Caco-2 (cell line): ENCODE results near the gene ABCA13. TPM values are rescaled to one million over a fixed set of nuclear protein-coding genes. Genes with fewer than 3 reads are reported as not detected.

Source experiments
- BruUV-seq: library from RNA; stranded (reverse); fragments of 400-500 nt; replicated peaks from 2 replicates; lab custom pipeline; 2021; lab: Mats Ljungman, UMichigan
- CTCF ChIA-PET: fragments of 300-600 bp; sonication (Branson Sonifier 250); formaldehyde crosslinking; loops from one replicate; lab custom pipeline; 2022; ENCODE audit warnings: antibody characterized with exemption; lab: Charles Lee
- POLR2A ChIA-PET: fragments of 300-600 bp; sonication (Branson Sonifier 250); formaldehyde crosslinking; loops from one replicate; lab custom pipeline; 2022; ENCODE audit warnings: antibody characterized with exemption; lab: Charles Lee
- DNase-seq, 2 experiments: peaks; one replicate each; pipeline versions ENCODE4 v3.0.0 to v3.0.0-alpha.2; 2020 to 2022
- H3K27me3 ChIP-seq: replicated peaks from 2 replicates; pipeline ENCODE4 v1.6.0; 2011; ENCODE audit warnings: low read length; ENCODE audit not compliant: control insufficient read depth, insufficient read depth
- H3K36me3 ChIP-seq: 2 replicates; pipeline ENCODE4 v1.5.1; 2011; ENCODE audit warnings: low read length; ENCODE audit not compliant: control insufficient read depth, insufficient read depth
- H3K4me1 ChIP-seq: fragments of 250-450 bp; sonication (Bioruptor Pico); 2 replicates; pipeline ENCODE4 v1.5.1; 2020; ENCODE audit warnings: mild to moderate bottlenecking
- H3K4me3 ChIP-seq: 2 replicates; pipeline ENCODE4 v1.5.1; 2011; ENCODE audit warnings: low read depth, mild to moderate bottlenecking, control low read depth, low read length
- H3K9me3 ChIP-seq: fragments of 250-450 bp; sonication (Bioruptor Pico); 2 replicates; pipeline ENCODE4 v1.5.1; 2020; ENCODE audit warnings: mild to moderate bottlenecking, moderate library complexity
- H3K27ac Mint-ChIP-seq: one replicate; pipeline ENCODE4 v1.8.0; 2022; ENCODE audit warnings: mixed read lengths; ENCODE audit not compliant: unreplicated experiment
- H3K27me3 Mint-ChIP-seq: one replicate; pipeline ENCODE4 v1.8.0; 2022; ENCODE audit warnings: mixed read lengths; ENCODE audit not compliant: insufficient read depth, unreplicated experiment
- H3K36me3 Mint-ChIP-seq: one replicate; pipeline ENCODE4 v1.8.0; 2022; ENCODE audit warnings: mild to moderate bottlenecking, mixed read lengths; ENCODE audit not compliant: insufficient read depth, unreplicated experiment
- H3K4me1 Mint-ChIP-seq: one replicate; pipeline ENCODE4 v1.8.0; 2022; ENCODE audit warnings: low read depth, mixed read lengths; ENCODE audit not compliant: unreplicated experiment
- H3K4me3 Mint-ChIP-seq: one replicate; pipeline ENCODE4 v1.8.0; 2022; ENCODE audit warnings: mild to moderate bottlenecking, moderate library complexity, mixed read lengths; ENCODE audit not compliant: unreplicated experiment
- H3K9me3 Mint-ChIP-seq: one replicate; pipeline ENCODE4 v1.8.0; 2022; ENCODE audit warnings: mixed read lengths; ENCODE audit not compliant: unreplicated experiment
- intact Hi-C: fragments of 100-400 bp; cut with micrococcal nuclease; formaldehyde crosslinking; loops from one replicate; pipeline ENCODE4 v1.10.0; 2022; ENCODE audit not compliant: unreplicated experiment
- total RNA-seq: library from RNA; stranded (reverse); gene quantifications from 2 replicates; pipeline ENCODE4 v1.2.3, GENCODE V29; 2022
- TF ChIP-seq, protein P1 (sequence below), 2 experiments: fragments of 200-600 bp in 1 of 2; IDR thresholded peaks; 1 replicate in 1 of 2; 2 replicates in 1 of 2; pipeline versions ENCODE4 v1.5.1 to v1.8.0; 2011 to 2022; ENCODE audit warnings: antibody characterized with exemption in 1 of 2, control low read depth in 1 of 2, inconsistent platforms in 1 of 2, low read depth in 1 of 2, low read length in 1 of 2, mild to moderate bottlenecking in 1 of 2, moderate library complexity in 1 of 2; ENCODE audit not compliant: insufficient read depth in 1 of 2, severe bottlenecking in 1 of 2, unreplicated experiment in 1 of 2

The ABCA13 gene
- total RNA-seq, 1 experiment from 2014 or later: 0.07 TPM

DNA sequence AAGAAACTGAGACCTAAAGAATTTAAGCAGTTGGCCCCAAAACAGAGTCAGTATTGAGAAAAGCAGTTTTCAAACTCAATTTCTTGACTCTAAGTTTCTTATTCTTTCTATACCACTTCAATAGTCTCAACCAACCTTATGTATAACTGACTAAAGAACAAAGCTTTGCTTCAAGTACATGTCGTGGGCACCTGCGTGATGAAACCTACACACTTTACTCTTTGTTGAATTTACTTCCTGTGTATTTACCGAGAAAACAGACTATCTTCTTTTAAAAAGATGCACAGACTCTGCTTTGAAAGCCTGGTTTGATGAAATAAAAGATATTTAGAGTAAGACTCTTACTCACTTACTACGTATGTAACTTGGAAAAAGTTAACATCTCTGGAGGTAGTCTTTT, 455.9 kb downstream of the ABCA13 start:
- Histone ChIP-seq H3K9me3 (no peaks in the 10 kb centered on the region), H3K36me3 (no peaks in the 10 kb centered on the region), H3K4me1 (no peaks in the 10 kb centered on the region), H3K4me3 (no peak overlapping the region), H3K27me3 (no peaks in the 10 kb centered on the region)
- no peaks in the 10 kb centered on the region for H3K36me3 Mint-ChIP-seq
- CTCF ChIA-PET: no interaction called here
- H3K27ac Mint-ChIP-seq: no peak overlapping the region
- H3K27me3 Mint-ChIP-seq: peaks cover 16% of the 10 kb centered on the region
- no peak for DNase-seq
- intact Hi-C loops: no loop called here
- no peaks in the 10 kb centered on the region for H3K9me3 Mint-ChIP-seq
- TF ChIP-seq, protein P1, sequence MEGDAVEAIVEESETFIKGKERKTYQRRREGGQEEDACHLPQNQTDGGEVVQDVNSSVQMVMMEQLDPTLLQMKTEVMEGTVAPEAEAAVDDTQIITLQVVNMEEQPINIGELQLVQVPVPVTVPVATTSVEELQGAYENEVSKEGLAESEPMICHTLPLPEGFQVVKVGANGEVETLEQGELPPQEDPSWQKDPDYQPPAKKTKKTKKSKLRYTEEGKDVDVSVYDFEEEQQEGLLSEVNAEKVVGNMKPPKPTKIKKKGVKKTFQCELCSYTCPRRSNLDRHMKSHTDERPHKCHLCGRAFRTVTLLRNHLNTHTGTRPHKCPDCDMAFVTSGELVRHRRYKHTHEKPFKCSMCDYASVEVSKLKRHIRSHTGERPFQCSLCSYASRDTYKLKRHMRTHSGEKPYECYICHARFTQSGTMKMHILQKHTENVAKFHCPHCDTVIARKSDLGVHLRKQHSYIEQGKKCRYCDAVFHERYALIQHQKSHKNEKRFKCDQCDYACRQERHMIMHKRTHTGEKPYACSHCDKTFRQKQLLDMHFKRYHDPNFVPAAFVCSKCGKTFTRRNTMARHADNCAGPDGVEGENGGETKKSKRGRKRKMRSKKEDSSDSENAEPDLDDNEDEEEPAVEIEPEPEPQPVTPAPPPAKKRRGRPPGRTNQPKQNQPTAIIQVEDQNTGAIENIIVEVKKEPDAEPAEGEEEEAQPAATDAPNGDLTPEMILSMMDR (IDR thresholded peaks at IDR 0.05; ENCODE audit: insufficient read depth in 1 of 2, low read depth in 1 of 2, low read length in 1 of 2, severe bottlenecking in 1 of 2, unreplicated experiment in 1 of 2): no peak
- POLR2A ChIA-PET: no interaction called here
- no peaks in the 10 kb centered on the region for H3K4me1 Mint-ChIP-seq
- BruUV-seq: no TSS peak
- no peak overlapping the region for H3K4me3 Mint-ChIP-seq

DNA sequence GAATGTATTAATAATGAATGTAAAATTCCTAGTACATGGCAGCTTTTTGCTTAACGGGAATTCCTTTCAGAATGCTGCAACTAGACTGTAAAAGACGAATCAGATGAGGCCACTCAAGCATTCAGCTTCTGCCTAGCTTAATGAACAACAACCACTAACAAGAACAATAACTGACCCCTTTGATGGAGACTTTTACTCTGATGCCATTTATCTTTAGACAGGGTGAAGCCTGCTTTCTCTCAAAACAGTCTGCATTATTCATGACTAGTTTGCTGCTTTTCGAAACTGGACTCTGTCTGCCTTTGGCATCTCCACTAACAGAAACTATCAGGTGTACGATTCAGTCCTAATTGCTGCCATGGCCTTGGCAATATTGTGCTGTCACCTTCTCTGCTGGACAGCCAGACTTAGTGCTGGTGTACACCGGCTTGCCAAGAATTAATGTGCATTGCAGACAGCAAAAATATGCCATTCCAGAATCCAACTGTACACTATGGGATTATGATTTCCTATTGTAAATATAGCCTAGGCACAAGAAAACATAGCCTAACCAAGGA, 457.6 kb downstream of the ABCA13 start:
- H3K4me3 ChIP-seq: no peak overlapping the region
- Mint-ChIP-seq H3K36me3 (no peaks in the 10 kb centered on the region), H3K27ac (no peak overlapping the region), H3K9me3 (no peaks in the 10 kb centered on the region), H3K4me1 (no peaks in the 10 kb centered on the region), H3K4me3 (no peak overlapping the region), H3K27me3 (peaks cover 8% of the 10 kb centered on the region)
- H3K27me3 ChIP-seq: no peaks in the 10 kb centered on the region
- BruUV-seq: no TSS peak
- no peak for DNase-seq
- intact Hi-C loops: no loop called here
- no peaks in the 10 kb centered on the region for H3K36me3 ChIP-seq
- no peaks in the 10 kb centered on the region for H3K9me3 ChIP-seq
- TF ChIP-seq, protein P1 (IDR thresholded peaks at IDR 0.05; ENCODE audit: insufficient read depth in 1 of 2, low read depth in 1 of 2, low read length in 1 of 2, severe bottlenecking in 1 of 2, unreplicated experiment in 1 of 2): no peak
- no peaks in the 10 kb centered on the region for H3K4me1 ChIP-seq
- CTCF ChIA-PET: no interaction called here
- POLR2A ChIA-PET: no interaction called here

- H3K4me1 Mint-ChIP-seq: no peaks in the 10 kb centered on the region
- H3K27me3 Mint-ChIP-seq: peaks cover 6% of the 10 kb centered on the region
- no peak overlapping the region for H3K4me3 ChIP-seq
- ChIA-PET POLR2A (no interaction called here), CTCF (no interaction called here)
- no peaks in the 10 kb centered on the region for H3K9me3 Mint-ChIP-seq
- H3K36me3 Mint-ChIP-seq: no peaks in the 10 kb centered on the region
- H3K4me3 Mint-ChIP-seq: no peak overlapping the region
- no peaks in the 10 kb centered on the region for H3K27me3 ChIP-seq
- no peak overlapping the region for H3K27ac Mint-ChIP-seq
- H3K36me3 ChIP-seq: no peaks in the 10 kb centered on the region
- no TSS peak for BruUV-seq
- no peak for DNase-seq
- intact Hi-C loops: no loop called here
- TF ChIP-seq, protein P1 (IDR thresholded peaks at IDR 0.05; ENCODE audit: insufficient read depth in 1 of 2, low read depth in 1 of 2, low read length in 1 of 2, severe bottlenecking in 1 of 2, unreplicated experiment in 1 of 2): no peak
- H3K9me3 ChIP-seq: no peaks in the 10 kb centered on the region
- no peaks in the 10 kb centered on the region for H3K4me1 ChIP-seq
These were observed 462.9 kb downstream of the ABCA13 start for GRCh38 chr7:48634116-48634632.
